Ishikawa (cell line): ENCODE data around the gene TMCC1.

Experiments
- CEBPB ChIP-seq: IDR thresholded peaks from 2 replicates; pipeline ENCODE4 v1.6.1; 2012
- CREB1 ChIP-seq: IDR thresholded peaks from 2 replicates; pipeline ENCODE4 v1.6.1; 2012; ENCODE audit warnings: low read depth
- EGR1 ChIP-seq: IDR thresholded peaks from 2 replicates; pipeline ENCODE4 v1.6.1; 2012
- EP300 ChIP-seq: IDR thresholded peaks from 2 replicates; pipeline ENCODE4 v1.6.1; 2012; ENCODE audit warnings: borderline replicate concordance
- FOXM1 ChIP-seq: IDR thresholded peaks from 2 replicates; pipeline ENCODE4 v1.6.1; 2012; ENCODE audit warnings: low read depth, borderline replicate concordance
- MAX ChIP-seq: IDR thresholded peaks from 2 replicates; pipeline ENCODE4 v1.6.1; 2012
- NFIC ChIP-seq: IDR thresholded peaks from 2 replicates; pipeline ENCODE4 v1.6.1; 2012
- RAD21 ChIP-seq: IDR thresholded peaks from 2 replicates; pipeline ENCODE4 v1.6.1; 2012; ENCODE audit warnings: low read depth
- REST ChIP-seq: IDR thresholded peaks from 2 replicates; pipeline ENCODE4 v1.6.1; 2012; ENCODE audit warnings: low read depth, mild to moderate bottlenecking
- TAF1 ChIP-seq: IDR thresholded peaks from 2 replicates; pipeline ENCODE4 v1.6.1; 2012; ENCODE audit warnings: low read depth, mild to moderate bottlenecking
- TCF12 ChIP-seq: IDR thresholded peaks from 2 replicates; pipeline ENCODE4 v1.6.1; 2012; ENCODE audit warnings: low read depth
- TEAD4 ChIP-seq: IDR thresholded peaks from 2 replicates; pipeline ENCODE4 v1.6.1; 2012
- USF1 ChIP-seq: IDR thresholded peaks from 2 replicates; pipeline ENCODE4 v1.6.1; 2012
- YY1 ChIP-seq: IDR thresholded peaks from 2 replicates; pipeline ENCODE4 v1.6.1; 2012; ENCODE audit warnings: low read depth
- ZBTB7A ChIP-seq: IDR thresholded peaks from 2 replicates; pipeline ENCODE4 v1.6.1; 2012; ENCODE audit warnings: low read depth

The TMCC1 gene

GRCh38 chr3:129623447-129624118, 269.9 kb downstream of the TMCC1 start:
- TF ChIP-seq RAD21 (no peak), FOXM1 (no peak), EGR1 (no peak), TEAD4 (no peak), CEBPB (no peak), REST (no peak), TAF1 (no peak), YY1 (no peak), NFIC (no peak), USF1 (no peak), MAX (no peak), CREB1 (no peak), ZBTB7A (no peak)

- TF ChIP-seq RAD21: no peak
These were observed 270.6 kb downstream of the TMCC1 start for GRCh38 chr3:129622933-129623332.

DNA sequence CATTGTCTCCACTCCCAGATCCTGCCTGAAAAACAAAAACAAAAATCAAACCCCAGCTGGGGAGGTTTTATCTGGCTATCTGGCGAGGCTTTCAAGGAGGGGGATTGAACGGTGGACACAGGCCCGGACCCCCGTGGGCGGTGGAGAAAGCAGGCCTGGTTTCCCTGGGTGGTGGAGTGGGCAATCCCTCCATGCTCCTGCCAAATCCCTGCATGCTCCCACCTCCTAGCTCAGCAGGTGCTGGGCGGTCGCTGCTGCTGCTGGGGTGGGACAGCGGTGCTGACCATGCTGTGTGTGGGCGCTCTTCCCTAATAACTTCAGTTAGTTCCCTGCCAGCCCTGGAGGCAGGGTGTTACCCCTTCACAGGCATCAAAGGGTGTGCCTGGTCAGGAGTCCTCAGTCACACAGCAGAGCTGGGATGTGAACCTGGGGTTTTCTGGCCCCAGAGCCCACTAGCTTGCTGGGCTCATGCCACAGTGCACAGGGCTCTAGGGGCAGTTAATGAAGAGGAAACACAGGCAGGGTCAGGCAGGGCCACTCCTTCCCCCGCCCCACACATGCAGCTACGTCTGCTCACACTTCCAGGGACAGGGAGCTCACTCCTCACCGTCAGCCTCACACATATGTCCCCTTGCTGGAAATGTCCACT, 271.2 kb downstream of the TMCC1 start:
- no peak for TF ChIP-seq TAF1

GRCh38 chr3:129621626-129622225, 271.8 kb downstream of the TMCC1 start:
- TF ChIP-seq ZBTB7A: no peak
- no peak for TF ChIP-seq CREB1
- no peak for TF ChIP-seq USF1
- TF ChIP-seq RAD21: no peak
- TF ChIP-seq EGR1: no peak
- TF ChIP-seq TCF12: no peak
- no peak for TF ChIP-seq EP300
- no peak for TF ChIP-seq FOXM1
- TF ChIP-seq REST: no peak
- TF ChIP-seq MAX: no peak
- no peak for TF ChIP-seq TAF1
- TF ChIP-seq YY1: no peak
- no peak for TF ChIP-seq TEAD4
- TF ChIP-seq CEBPB: no peak
- no peak for TF ChIP-seq NFIC

DNA sequence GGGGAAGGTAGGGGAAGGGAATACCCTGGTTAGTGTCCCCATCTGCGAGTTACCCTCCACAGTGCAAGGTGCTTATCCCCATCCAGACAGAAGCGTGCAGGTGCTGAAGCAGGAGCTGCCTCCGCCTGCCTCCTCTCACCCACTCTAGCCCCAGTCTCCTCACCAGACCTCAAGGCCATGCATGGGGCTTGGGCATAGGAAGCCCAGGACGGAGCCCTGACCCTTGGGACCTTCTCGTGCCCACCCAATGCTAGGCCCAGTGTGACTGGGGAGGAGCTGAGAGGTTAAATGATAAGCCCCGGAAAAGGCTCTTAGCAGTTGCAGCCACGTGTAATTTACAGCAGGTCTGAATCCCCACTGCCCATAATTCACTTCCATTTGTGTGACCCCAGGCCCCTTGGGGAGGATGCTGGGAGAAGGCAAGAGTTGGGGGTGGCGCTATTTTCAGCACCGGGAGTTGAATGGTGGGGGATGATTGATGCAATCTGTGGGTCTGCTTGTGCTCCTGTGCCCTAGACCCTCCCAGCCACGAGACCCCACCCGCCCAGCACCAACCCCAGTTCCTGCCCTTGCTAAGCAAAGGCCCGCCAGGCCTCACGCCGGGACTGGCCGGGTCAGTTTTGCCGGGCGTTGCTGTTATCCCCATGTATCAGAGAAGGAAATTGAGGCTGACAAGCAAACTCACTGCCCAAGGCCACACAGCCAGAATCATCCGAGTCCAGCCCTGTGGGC, 272.5 kb downstream of the TMCC1 start:
- TF ChIP-seq USF1: no peak
- TF ChIP-seq FOXM1: no peak
- TF ChIP-seq REST: no peak
- no peak for TF ChIP-seq CEBPB
- no peak for TF ChIP-seq TCF12
- TF ChIP-seq NFIC: no peak
- no peak for TF ChIP-seq RAD21
- TF ChIP-seq TEAD4: no peak
- TF ChIP-seq TAF1: no peak
- TF ChIP-seq EP300: no peak
- no peak for TF ChIP-seq CREB1
- no peak for TF ChIP-seq ZBTB7A
- no peak for TF ChIP-seq MAX
- TF ChIP-seq EGR1: no peak
- no peak for TF ChIP-seq YY1
